22Rv1 (cell line): Measurements from ENCODE around the gene LFNG.

Experiments
- H3K27ac ChIP-seq: fragments of 450-650 bp; 2 replicates; pipeline ENCODE4 v1.5.1; 2017
- ZFX ChIP-seq: fragments of 450-650 bp; IDR thresholded peaks from 2 replicates; pipeline ENCODE4 v1.6.1; 2017; ENCODE audit warnings: antibody characterized with exemption, borderline replicate concordance
- TF ChIP-seq, protein P1 (sequence below): fragments of 450-650 bp; IDR thresholded peaks from 2 replicates; pipeline ENCODE4 v1.5.1; 2017; ENCODE audit warnings: mild to moderate bottlenecking

Gene LFNG

DNA sequence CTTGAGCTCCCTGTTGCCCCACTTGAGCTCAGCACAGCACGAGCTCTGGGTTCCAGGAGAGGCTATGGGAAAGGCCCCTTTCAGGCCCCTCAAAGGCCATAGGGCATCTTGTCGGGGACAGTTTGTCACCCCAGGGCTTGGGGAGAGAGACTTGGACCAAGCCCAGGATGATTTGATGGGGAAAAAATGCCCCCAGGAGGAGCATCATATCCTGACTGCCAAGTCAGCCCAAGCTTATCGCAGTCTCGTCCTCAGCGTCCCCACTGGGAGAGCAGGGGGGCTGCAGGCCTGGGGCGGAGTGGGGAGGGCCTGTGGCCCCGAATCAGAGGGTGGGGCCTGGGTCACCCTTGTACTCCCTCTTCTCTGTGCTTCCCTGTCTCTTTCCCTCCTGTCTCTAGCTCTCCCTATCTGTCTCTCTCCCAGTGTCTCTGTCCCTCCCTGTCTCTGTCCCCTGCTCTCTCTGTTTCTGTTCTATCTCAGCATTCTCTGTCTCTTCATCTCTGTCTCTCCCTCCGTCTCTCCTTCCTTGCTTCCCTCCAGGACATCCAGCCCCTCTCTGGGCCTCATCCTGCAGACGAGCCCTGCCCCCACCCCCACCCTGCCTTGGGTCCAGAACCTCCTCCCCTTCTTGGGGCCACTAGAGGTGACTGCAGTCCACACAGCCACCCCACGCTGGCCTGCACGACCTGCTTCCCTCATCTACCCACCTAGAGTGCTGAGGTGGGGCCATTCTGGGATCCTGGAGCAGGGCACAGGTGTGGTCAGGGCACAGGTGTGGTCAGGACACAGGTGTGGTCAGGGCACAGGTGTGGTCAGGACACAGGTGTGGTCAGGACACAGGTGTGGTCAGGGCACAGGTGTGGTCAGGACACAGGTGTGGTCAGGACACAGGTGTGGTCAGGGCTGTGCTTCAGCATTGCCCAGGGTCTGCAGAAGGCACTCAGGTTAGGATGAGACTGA is 26.1 kb upstream of the LFNG start:
- H3K27ac ChIP-seq: no peak overlapping the region
- TF ChIP-seq, protein P1, sequence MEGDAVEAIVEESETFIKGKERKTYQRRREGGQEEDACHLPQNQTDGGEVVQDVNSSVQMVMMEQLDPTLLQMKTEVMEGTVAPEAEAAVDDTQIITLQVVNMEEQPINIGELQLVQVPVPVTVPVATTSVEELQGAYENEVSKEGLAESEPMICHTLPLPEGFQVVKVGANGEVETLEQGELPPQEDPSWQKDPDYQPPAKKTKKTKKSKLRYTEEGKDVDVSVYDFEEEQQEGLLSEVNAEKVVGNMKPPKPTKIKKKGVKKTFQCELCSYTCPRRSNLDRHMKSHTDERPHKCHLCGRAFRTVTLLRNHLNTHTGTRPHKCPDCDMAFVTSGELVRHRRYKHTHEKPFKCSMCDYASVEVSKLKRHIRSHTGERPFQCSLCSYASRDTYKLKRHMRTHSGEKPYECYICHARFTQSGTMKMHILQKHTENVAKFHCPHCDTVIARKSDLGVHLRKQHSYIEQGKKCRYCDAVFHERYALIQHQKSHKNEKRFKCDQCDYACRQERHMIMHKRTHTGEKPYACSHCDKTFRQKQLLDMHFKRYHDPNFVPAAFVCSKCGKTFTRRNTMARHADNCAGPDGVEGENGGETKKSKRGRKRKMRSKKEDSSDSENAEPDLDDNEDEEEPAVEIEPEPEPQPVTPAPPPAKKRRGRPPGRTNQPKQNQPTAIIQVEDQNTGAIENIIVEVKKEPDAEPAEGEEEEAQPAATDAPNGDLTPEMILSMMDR: no peak
- no peak for TF ChIP-seq ZFX

- TF ChIP-seq, protein P1: no peak
- no peak for TF ChIP-seq ZFX
- no peak overlapping the region for H3K27ac ChIP-seq
Observed at GRCh38 chr7:2494191-2495130, 25.1 kb upstream of the LFNG start.

- H3K27ac ChIP-seq: no peak overlapping the region
- TF ChIP-seq, protein P1: no peak
- no peak for TF ChIP-seq ZFX
Observed at GRCh38 chr7:2495418-2496299, 23.9 kb upstream of the LFNG start.

- H3K27ac ChIP-seq: no peak overlapping the region
- no peak for TF ChIP-seq ZFX
- TF ChIP-seq, protein P1: no peak
Observed at GRCh38 chr7:2496375-2496774, 23.2 kb upstream of the LFNG start.

DNA sequence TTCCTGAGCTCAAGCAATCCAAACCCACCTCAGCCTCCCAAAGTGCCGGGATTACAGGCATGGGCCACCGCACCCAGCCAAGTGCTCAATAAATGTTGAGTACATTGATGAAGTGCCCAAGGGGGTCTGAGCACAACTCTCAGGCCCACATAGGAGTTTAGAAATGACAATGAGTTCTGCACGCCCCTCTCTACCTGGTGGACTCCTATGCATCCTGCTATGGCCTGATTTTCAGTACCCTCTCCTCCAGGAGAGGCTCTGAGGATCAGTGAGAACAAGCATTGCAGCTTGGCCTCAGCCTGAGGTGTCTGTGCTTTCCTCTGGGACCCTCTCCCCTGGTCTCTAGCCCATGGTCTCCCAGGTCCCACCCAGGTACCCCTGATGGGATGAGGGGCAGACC is 22.5 kb upstream of the LFNG start:
- no peak overlapping the region for H3K27ac ChIP-seq
- TF ChIP-seq, protein P1: no peak
- no peak for TF ChIP-seq ZFX

DNA sequence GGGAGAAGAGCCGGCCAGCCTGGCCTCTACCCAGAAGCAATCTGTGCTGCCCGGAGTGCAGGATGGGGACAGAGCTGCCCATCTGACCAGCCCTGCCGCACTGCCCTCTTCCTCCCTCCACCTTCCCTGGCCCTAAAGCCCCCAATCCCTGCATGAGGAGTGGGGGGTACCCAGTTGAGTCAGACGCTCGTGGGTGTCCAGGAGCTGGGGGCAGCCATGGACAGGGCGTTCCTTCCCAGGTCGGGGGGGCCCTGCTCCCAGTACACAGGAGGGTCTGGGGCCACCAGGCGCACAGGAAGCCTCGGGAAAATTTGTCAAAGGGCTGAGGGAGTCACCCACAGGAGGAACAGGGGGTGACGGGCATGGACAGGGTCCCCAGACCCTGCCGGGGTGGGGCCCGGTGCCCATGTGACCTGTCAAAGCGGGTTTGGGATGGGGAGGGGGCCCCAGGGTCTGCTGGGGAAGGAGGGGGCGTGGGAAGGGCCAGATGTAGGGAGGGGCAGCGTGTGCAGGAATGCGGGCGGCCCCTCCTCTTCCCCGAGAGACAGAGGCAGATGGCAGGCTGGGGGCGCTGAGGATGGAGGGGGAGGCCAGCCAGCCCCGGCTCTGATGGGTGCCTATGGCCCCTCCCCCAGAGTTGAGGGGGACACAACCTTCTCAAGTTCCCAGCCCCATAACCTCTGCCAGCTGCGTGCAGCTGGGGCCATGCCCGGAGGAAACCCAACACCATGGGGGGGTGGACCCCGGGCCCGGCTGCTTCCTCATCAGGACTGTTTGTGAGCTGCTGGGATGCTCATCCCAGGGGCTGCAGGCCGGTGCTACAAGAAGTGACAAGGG is 21.9 kb upstream of the LFNG start:
- TF ChIP-seq, protein P1: no peak
- no peak for TF ChIP-seq ZFX
- no peak overlapping the region for H3K27ac ChIP-seq
